ENCODE results near the gene MYO16. TPM values are rescaled to one million over a fixed set of nuclear protein-coding genes. Genes with fewer than 3 reads are reported as not detected.
A peak's percentile ranks its signal among the peaks of the same experiment; 100 is the strongest.

Gene MYO16
- total RNA-seq, 4 donors from 2014 or later, result 0.06 to 0.07 TPM; not detected in 2

DNA sequence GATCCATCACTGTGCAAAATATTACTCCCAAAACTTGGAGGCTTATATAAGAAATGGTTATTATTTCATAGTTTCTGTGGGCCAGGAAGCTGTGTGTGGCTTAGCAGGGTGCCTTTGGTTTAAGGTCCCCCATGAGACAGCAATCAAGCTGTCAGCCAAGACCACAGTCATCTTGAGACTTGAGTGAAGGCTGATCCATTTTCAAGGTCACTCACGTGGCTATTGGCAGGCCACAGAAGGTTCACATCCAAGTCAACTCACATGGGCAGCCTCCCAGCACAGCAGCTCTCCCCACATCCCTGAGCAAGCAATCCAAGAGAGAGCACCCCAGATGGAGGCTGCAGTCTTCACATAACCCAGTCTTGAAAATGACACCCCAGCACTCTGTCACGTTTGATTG is 537.4 kb downstream of the MYO16 start:
- WGBS, 2 donors, result 18 to 38% methylated on average over 2 of the region's 2 CpGs
- no peak overlapping the region for H3K4me3 ChIP-seq (ENCODE audit: low read depth, poor library complexity, severe bottlenecking)
- intact Hi-C loops (cut with DNase I; ENCODE audit: low total_unique reads), result no loop called here
- TF ChIP-seq POLR2A (IDR thresholded peaks at IDR 0.05) (no peak), CTCF (IDR thresholded peaks at IDR 0.05) (no peak)
- DNase-seq (ENCODE audit: low spot score in 2 of 2), result peak in 1 of 2 donors; percentile 72

- no peak overlapping the region for H3K4me3 ChIP-seq (ENCODE audit: low read depth, poor library complexity, severe bottlenecking)
- 51 to 52% methylated on average over 2 of the region's 2 CpGs for WGBS, 2 donors
Observed at GRCh38 chr13:109172136-109172535, 542.7 kb downstream of the MYO16 start.

DNA sequence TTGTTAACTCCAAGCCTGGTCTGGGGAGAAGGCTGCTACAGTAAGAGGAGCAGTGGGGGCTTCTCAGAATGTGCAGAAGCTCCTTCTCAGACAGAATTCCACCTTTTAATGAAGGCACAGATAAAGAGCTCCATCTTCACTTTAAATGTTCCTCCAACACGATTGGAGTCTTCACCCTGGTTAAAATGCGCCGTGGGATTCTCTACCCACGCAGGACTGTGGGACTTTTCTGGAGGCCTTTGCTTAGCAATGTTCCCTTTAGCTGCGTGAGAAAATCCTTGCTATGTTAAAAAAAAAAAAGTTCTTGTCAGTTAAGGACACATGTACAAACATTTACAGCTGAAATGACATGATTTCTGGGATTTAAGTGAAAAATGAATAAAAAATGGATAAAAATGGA is 546.3 kb downstream of the MYO16 start:
- TF ChIP-seq CTCF (IDR thresholded peaks at IDR 0.05) (no peak), POLR2A (IDR thresholded peaks at IDR 0.05) (no peak)
- intact Hi-C loops (cut with DNase I; ENCODE audit: low total_unique reads), result no loop called here
- no peak overlapping the region for H3K4me3 ChIP-seq (ENCODE audit: low read depth, poor library complexity, severe bottlenecking)
- 91 to 93% methylated on average over 5 of the region's 5 CpGs for WGBS, 2 donors
- DNase-seq (ENCODE audit: low spot score in 2 of 2), result no peak

More at GRCh38 chr13:109172136-109172535, 542.7 kb downstream of the MYO16 start:
- TF ChIP-seq CTCF (IDR thresholded peaks at IDR 0.05), result no peak
- TF ChIP-seq POLR2A (IDR thresholded peaks at IDR 0.05), result no peak
- intact Hi-C loops (cut with DNase I; ENCODE audit: low total_unique reads), result no loop called here
- DNase-seq (ENCODE audit: low spot score in 2 of 2), result no peak

DNA sequence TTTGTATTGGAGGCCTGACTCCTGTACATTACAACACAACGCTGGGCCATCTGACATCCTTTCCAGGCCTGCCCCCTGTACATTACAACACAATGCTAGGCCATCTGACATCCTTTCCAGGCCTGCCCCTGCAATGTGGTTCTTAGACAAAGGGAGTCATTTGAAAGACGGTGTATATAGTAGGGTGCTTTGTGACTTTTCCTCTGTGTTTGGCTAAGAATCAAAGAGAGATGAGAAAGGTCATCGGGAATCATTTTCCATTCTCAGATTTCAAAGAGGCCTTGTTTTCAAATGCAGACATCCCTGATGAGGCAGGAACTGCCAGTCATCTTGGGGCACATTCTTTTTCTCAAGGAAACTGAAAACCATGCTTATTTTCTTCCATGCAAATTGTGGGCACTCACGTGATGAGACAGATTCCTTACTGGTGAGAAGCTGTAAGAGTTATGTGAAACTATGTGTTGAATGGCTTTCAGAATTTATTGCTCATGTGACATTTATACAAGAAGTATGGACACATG is 551.6 kb downstream of the MYO16 start:
- no peak overlapping the region for H3K4me3 ChIP-seq (ENCODE audit: low read depth, poor library complexity, severe bottlenecking)
- intact Hi-C loops (cut with DNase I; ENCODE audit: low total_unique reads), result no loop called here
- DNase-seq (ENCODE audit: low spot score in 2 of 2), result no peak
- WGBS, 2 donors, result 60 to 62% methylated on average over 4 of the region's 4 CpGs
- TF ChIP-seq CTCF (IDR thresholded peaks at IDR 0.05), result no peak

- intact Hi-C loops (cut with DNase I; ENCODE audit: low total_unique reads), result no loop called here
- TF ChIP-seq POLR2A (IDR thresholded peaks at IDR 0.05) (no peak), CTCF (IDR thresholded peaks at IDR 0.05) (no peak)
- no peak for DNase-seq (ENCODE audit: low spot score in 2 of 2)
- 62 to 64% methylated on average over 11 of the region's 11 CpGs for WGBS, 2 donors
- H3K4me3 ChIP-seq (ENCODE audit: low read depth, poor library complexity, severe bottlenecking), result no peak overlapping the region
Observed at GRCh38 chr13:109182777-109183465, 553.5 kb downstream of the MYO16 start.

DNA sequence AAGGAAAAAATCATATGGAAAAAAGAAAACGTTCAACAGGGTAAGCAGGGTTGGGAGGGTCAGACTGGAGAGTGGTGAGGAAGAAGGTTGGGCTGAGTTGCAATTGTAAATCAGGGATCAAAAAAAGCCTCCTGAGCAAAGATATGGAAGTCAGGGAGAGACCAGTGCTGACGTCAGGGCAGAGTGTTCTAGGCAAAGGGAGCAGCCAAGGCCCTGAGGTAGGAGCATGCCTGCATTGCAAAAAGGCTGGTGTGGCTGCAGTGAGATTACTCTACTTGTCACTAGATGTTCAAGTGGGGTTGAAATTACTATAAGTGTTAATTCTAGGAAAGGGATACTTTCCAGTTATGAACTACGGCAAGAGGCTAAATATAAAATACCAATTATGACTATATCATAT is 562.0 kb downstream of the MYO16 start:
- intact Hi-C loops (cut with DNase I; ENCODE audit: low total_unique reads), result no loop called here
- WGBS, 2 donors, result 61 to 69% methylated on average over 3 of the region's 3 CpGs
- no peak overlapping the region for H3K4me3 ChIP-seq (ENCODE audit: low read depth, poor library complexity, severe bottlenecking)
- TF ChIP-seq POLR2A (IDR thresholded peaks at IDR 0.05) (no peak), CTCF (IDR thresholded peaks at IDR 0.05) (no peak)
- DNase-seq (ENCODE audit: low spot score in 2 of 2), result no peak
